K562 (cell line): ENCODE measurements around the gene HEY2. TPM values are rescaled to one million over a fixed set of nuclear protein-coding genes. Genes with fewer than 3 reads are reported as not detected.

Source experiments
- BACH1 ChIP-seq: fragments of 200-800 bp; sonication (Bioruptor generic); IDR thresholded peaks from 2 replicates; pipeline ENCODE4 v1.6.1; 2016; ENCODE audit warnings: missing genetic modification characterization, missing compliant biosample characterization
- BRF1 ChIP-seq: IDR thresholded peaks from 3 replicates; pipeline ENCODE4 v1.6.1; 2011; ENCODE audit warnings: borderline replicate concordance, mild to moderate bottlenecking; ENCODE audit not compliant: insufficient read length; ENCODE audit errors: extremely low read depth
- CAMTA2 ChIP-seq: fragments of 250-450 bp; sonication (Bioruptor Pico); conservative IDR thresholded peaks from 2 replicates; pipeline ENCODE4 v1.5.1; 2022
- CREB3 ChIP-seq: fragments of 450-650 bp; conservative IDR thresholded peaks from 2 replicates; pipeline ENCODE4 v1.6.1; 2016; ENCODE audit warnings: missing genetic modification characterization, low read depth, mild to moderate bottlenecking, missing compliant biosample characterization, moderate library complexity
- ESRRB ChIP-seq: fragments of 250-450 bp; sonication (Bioruptor Pico); IDR thresholded peaks from 2 replicates; pipeline ENCODE4 v1.5.0; 2020; ENCODE audit warnings: mild to moderate bottlenecking, moderate library complexity, borderline replicate concordance
- HMBOX1 ChIP-seq: sonication (generic); IDR thresholded peaks from 2 replicates; pipeline ENCODE4 v1.6.1; 2016
- JUN ChIP-seq, 2 experiments: sonication (generic) in 1 of 2; formaldehyde crosslinking in 1 of 2; IDR thresholded peaks; 2 replicates each; pipeline versions ENCODE4 v1.6.1 to v1.8.0; 2012 to 2022; ENCODE audit warnings: borderline replicate concordance in 2 of 2, mild to moderate bottlenecking in 2 of 2, improper control_type of control experiment in 1 of 2, low read depth in 1 of 2, low read length in 1 of 2, missing genetic modification reagents in 1 of 2
- PHF8 ChIP-seq: fragments of 200-600 bp; sonication (generic); IDR thresholded peaks from 2 replicates; pipeline ENCODE4 v1.6.1; 2012; ENCODE audit warnings: mixed run types, mild to moderate bottlenecking, inconsistent platforms, low read length, moderate library complexity, borderline replicate concordance
- POLR3A ChIP-seq: IDR thresholded peaks from 2 replicates; pipeline ENCODE4 v1.6.1; 2011; ENCODE audit warnings: borderline replicate concordance, mild to moderate bottlenecking, moderate library complexity; ENCODE audit not compliant: insufficient read length, insufficient read depth; ENCODE audit errors: extremely low read depth
- RBM14 ChIP-seq: fragments of 200-400 bp; formaldehyde crosslinking; IDR thresholded peaks from 2 replicates; pipeline ENCODE4 v1.6.1; 2018; ENCODE audit warnings: low read depth, mild to moderate bottlenecking, low read length, moderate library complexity, borderline replicate concordance; ENCODE audit not compliant: insufficient read depth
- RBM25 ChIP-seq: fragments of 200-400 bp; formaldehyde crosslinking; IDR thresholded peaks from 2 replicates; pipeline ENCODE4 v1.6.1; 2018; ENCODE audit warnings: low read length, low read depth, moderate library complexity; ENCODE audit not compliant: severe bottlenecking
- RCOR1 ChIP-seq, 2 experiments: IDR thresholded peaks; 2 replicates each; pipeline ENCODE4 v1.6.1; 2012; ENCODE audit warnings: low read depth in 2 of 2, low read length in 2 of 2, borderline replicate concordance in 1 of 2, improper control_type of control experiment in 1 of 2
- THRAP3 ChIP-seq: fragments of 450-650 bp; IDR thresholded peaks from 2 replicates; pipeline ENCODE4 v1.6.1; 2016; ENCODE audit warnings: mild to moderate bottlenecking, inconsistent platforms, borderline replicate concordance
- U2AF1 ChIP-seq: fragments of 200-400 bp; formaldehyde crosslinking; optimal IDR thresholded peaks from 2 replicates; pipeline ENCODE3; 2017; ENCODE audit warnings: mild to moderate bottlenecking, low read depth, low read length, moderate library complexity
- XRCC5 ChIP-seq: fragments of 200-400 bp; formaldehyde crosslinking; IDR thresholded peaks from 2 replicates; pipeline ENCODE4 v1.6.1; 2017; ENCODE audit warnings: low read depth, mild to moderate bottlenecking, low read length
- ZBED1 ChIP-seq: IDR thresholded peaks from 2 replicates; pipeline ENCODE4 v1.6.1; 2014
- ZFP30 ChIP-seq: fragments of 250-450 bp; sonication (Bioruptor Pico); IDR thresholded peaks from 2 replicates; pipeline ENCODE4 v1.8.0; 2022; ENCODE audit warnings: moderate library complexity, mild to moderate bottlenecking, inconsistent platforms, borderline replicate concordance
- ZNF12 ChIP-seq: sonication (generic); formaldehyde crosslinking; IDR thresholded peaks from 2 replicates; pipeline ENCODE4 v1.4.0; 2020; ENCODE audit warnings: mild to moderate bottlenecking, missing genetic modification reagents
- ZZZ3 ChIP-seq: fragments of 450-650 bp; IDR thresholded peaks from 2 replicates; pipeline ENCODE4 v1.6.1; 2016; ENCODE audit warnings: antibody characterized with exemption, mild to moderate bottlenecking, moderate library complexity
- polyA plus RNA-seq, 8 experiments: library from polyadenylated mRNA; depleted of rRNA in 4 of 8; stranded (reverse) in 5 of 8; unstranded in 3 of 8; fragments of >200 nt; fragmentation: Nextera tagmentation in 2 of 8; fragmentation: Illumina TruSeq in 1 of 8; extraction: Ambion mirVana in 2 of 8; extraction: Trizol in 1 of 8; gene quantifications; 2 replicates each; pipeline versions ENCODE4 v1.2.1 to v1.2.3, GENCODE V29; 2011 to 2014; ENCODE audit warnings: inconsistent platforms in 1 of 8, missing spikeins in 1 of 8
- total RNA-seq, 7 experiments: library from RNA; depleted of rRNA in 6 of 7; stranded (reverse); fragments of >200 nt in 6 of 7; fragmentation: Illumina TruSeq in 2 of 7; extraction: Trizol in 2 of 7; gene quantifications; 2 replicates each; pipeline versions ENCODE4 v1.2.1 to v1.2.3, GENCODE V29; 2011 to 2021; ENCODE audit warnings: low replicate concordance in 1 of 7
- TF ChIP-seq, protein P1 (sequence below): fragments of 250-450 bp; sonication (Bioruptor Pico); IDR thresholded peaks from 2 replicates; pipeline ENCODE4 v1.5.0; 2021; ENCODE audit warnings: mild to moderate bottlenecking, borderline replicate concordance
- TF ChIP-seq, protein P2 (sequence below): fragments of 200-400 bp; formaldehyde crosslinking; IDR thresholded peaks from 2 replicates; pipeline ENCODE4 v1.6.1; 2017; ENCODE audit warnings: mild to moderate bottlenecking, low read depth, low read length, moderate library complexity

HEY2 gene
- total and polyA plus RNA-seq, 9 of the 15 experiments (the other 6 are each of a cell fraction or from before 2014, with no cell fraction given) = 0.03 to 0.07 (median 0.06) TPM; not detected in 5

DNA sequence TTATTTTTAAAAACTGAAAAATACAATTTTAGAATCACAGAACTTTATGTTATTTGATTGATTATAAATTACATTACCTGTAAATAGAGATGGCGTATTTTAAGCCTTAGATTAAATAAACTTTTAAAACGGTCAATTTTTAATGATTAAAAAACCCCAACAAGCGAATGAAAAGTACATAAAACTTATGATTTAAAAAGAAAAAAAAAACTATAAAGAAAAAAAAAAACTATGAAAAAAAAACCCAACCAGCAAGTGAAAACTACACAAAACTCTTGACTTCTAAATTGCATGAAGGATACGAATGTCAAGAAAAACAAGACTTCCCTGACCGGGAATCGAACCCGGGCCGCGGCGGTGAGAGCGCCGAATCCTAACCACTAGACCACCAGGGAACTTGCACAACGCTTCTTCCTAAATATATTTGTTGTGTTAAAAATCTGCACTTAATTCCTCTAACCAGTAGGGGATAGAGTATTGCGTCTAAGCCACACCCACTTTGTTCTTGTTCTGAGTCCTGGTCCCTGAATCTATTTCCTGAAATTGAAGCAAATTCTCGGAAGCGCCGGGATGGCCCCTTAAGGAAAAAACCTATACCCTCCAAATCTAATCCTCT is 30.6 kb downstream of the HEY2 start (continued):
- TF ChIP-seq, protein P1, sequence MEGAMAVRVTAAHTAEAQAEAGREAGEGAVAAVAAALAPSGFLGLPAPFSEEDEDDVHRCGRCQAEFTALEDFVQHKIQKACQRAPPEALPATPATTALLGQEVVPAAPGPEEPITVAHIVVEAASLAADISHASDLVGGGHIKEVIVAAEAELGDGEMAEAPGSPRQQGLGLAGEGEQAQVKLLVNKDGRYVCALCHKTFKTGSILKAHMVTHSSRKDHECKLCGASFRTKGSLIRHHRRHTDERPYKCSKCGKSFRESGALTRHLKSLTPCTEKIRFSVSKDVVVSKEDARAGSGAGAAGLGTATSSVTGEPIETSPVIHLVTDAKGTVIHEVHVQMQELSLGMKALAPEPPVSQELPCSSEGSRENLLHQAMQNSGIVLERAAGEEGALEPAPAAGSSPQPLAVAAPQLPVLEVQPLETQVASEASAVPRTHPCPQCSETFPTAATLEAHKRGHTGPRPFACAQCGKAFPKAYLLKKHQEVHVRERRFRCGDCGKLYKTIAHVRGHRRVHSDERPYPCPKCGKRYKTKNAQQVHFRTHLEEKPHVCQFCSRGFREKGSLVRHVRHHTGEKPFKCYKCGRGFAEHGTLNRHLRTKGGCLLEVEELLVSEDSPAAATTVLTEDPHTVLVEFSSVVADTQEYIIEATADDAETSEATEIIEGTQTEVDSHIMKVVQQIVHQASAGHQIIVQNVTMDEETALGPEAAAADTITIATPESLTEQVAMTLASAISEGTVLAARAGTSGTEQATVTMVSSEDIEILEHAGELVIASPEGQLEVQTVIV (CRISPR knock-in tag) = no peak
- TF ChIP-seq U2AF1 (no peak), ZFP30 (CRISPR knock-in tag) (no peak), BACH1 (tag) (no peak), PHF8 (no peak), RCOR1 (IDR thresholded peaks at IDR 0.05; ENCODE audit: borderline replicate concordance in 1 of 2, low read depth in 2 of 2, low read length in 2 of 2) (peak in 1 of 2 experiments; percentile 18; a peak in 1 of 4 replicates), RBM14 (no peak), ZZZ3 (no peak), JUN (IDR thresholded peaks at IDR 0.05; ENCODE audit: borderline replicate concordance, low read depth, low read length) (0 out of 2 replicates have a peak, but pooled peaks have one; percentile 11), JUN (CRISPR knock-in tag; IDR thresholded peaks at IDR 0.05; ENCODE audit: borderline replicate concordance) (no peak), XRCC5 (no peak), HMBOX1 (0 out of 2 replicates have a peak, but pooled peaks have one; percentile 28), ZBED1 (no peak), ZNF12 (CRISPR knock-in tag) (no peak), CAMTA2 (CRISPR knock-in tag) (no peak), THRAP3 (no peak), POLR3A (peak; percentile 96), RBM25 (no peak), ESRRB (CRISPR knock-in tag) (no peak), CREB3 (tag) (no peak), BRF1 (peak; percentile 19)
- TF ChIP-seq, protein P2, sequence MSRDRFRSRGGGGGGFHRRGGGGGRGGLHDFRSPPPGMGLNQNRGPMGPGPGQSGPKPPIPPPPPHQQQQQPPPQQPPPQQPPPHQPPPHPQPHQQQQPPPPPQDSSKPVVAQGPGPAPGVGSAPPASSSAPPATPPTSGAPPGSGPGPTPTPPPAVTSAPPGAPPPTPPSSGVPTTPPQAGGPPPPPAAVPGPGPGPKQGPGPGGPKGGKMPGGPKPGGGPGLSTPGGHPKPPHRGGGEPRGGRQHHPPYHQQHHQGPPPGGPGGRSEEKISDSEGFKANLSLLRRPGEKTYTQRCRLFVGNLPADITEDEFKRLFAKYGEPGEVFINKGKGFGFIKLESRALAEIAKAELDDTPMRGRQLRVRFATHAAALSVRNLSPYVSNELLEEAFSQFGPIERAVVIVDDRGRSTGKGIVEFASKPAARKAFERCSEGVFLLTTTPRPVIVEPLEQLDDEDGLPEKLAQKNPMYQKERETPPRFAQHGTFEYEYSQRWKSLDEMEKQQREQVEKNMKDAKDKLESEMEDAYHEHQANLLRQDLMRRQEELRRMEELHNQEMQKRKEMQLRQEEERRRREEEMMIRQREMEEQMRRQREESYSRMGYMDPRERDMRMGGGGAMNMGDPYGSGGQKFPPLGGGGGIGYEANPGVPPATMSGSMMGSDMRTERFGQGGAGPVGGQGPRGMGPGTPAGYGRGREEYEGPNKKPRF = no peak
